Esophagus muscularis mucosa (tissue), 4 donors: ENCODE results near the gene CNTN3. TPM values are rescaled to one million over a fixed set of nuclear protein-coding genes. Genes with fewer than 3 reads are reported as not detected.

Source experiments
- DNase-seq: peaks from one replicate; pipeline ENCODE4 v3.0.0-alpha.2; 2017; ENCODE audit errors: extremely low spot score
- H3K27ac ChIP-seq, 4 donors: fragments of 200-600 bp; sonication (generic); replicated peaks in 1 of 4; 1 replicate in 3 of 4; 2 replicates in 1 of 4; pipeline ENCODE4 v1.5.1; 2016 to 2019; ENCODE audit warnings: mild to moderate bottlenecking in 1 of 4
- H3K27me3 ChIP-seq, 4 donors: fragments of 200-600 bp; sonication (generic); one replicate each; pipeline versions ENCODE4 v1.5.1 to v1.6.0; 2016 to 2019
- H3K36me3 ChIP-seq, 4 donors: fragments of 200-600 bp; sonication (generic); one replicate each; pipeline ENCODE4 v1.5.1; 2016 to 2019
- H3K4me1 ChIP-seq, 4 donors: fragments of 200-600 bp; sonication (generic); one replicate each; pipeline ENCODE4 v1.5.1; 2016 to 2019
- H3K4me3 ChIP-seq, 4 donors: fragments of 200-600 bp; sonication (generic); 1 replicate in 2 of 4; 2 replicates in 2 of 4; pipeline ENCODE4 v1.5.1; 2016 to 2019; ENCODE audit warnings: mild to moderate bottlenecking in 4 of 4, moderate library complexity in 1 of 4
- H3K9me3 ChIP-seq, 4 donors: fragments of 200-600 bp; sonication (generic); 1 replicate in 3 of 4; 2 replicates in 1 of 4; pipeline ENCODE4 v1.5.1; 2016 to 2019
- CTCF ChIP-seq, 3 experiments: fragments of 200-600 bp in 2 of 3; fragments of 450-650 bp in 1 of 3; sonication (generic) in 2 of 3; IDR thresholded peaks; one replicate each; pipeline ENCODE4 v1.5.1; 2017 to 2019; ENCODE audit warnings: antibody characterized with exemption in 3 of 3, mild to moderate bottlenecking in 2 of 3, moderate library complexity in 1 of 3
- EP300 ChIP-seq: sonication (generic); formaldehyde crosslinking; IDR thresholded peaks from one replicate; pipeline ENCODE4 v1.6.1; 2017; ENCODE audit warnings: antibody characterized with exemption
- POLR2A ChIP-seq: fragments of 450-650 bp; IDR thresholded peaks from one replicate; pipeline ENCODE4 v1.6.1; 2017; ENCODE audit warnings: antibody characterized with exemption, moderate library complexity, mild to moderate bottlenecking, low read depth
- POLR2AphosphoS5 ChIP-seq, 2 donors: sonication (generic); formaldehyde crosslinking; IDR thresholded peaks; one replicate each; pipeline ENCODE4 v1.6.1; 2017; ENCODE audit warnings: antibody characterized with exemption in 2 of 2
- WGBS: methylation state at CpG from one replicate; pipeline ENCODE4 v1.1.5; 2018; 5-methylcytosine and 5-hydroxymethylcytosine counted together
- intact Hi-C: fragments of 100-400 bp; cut with DNase I; formaldehyde crosslinking; loops from one replicate; pipeline ENCODE4 v1.15.1; 2023
- total RNA-seq, 4 donors: library from RNA; depleted of rRNA; stranded (reverse); fragments of >200 nt; gene quantifications; one replicate each; pipeline versions ENCODE4 v1.1.0 to v1.2.1, GENCODE V29; 2016

Gene CNTN3
- total RNA-seq, 4 donors from 2014 or later = 0.91 to 1.4 (median 1.2) TPM

- TF ChIP-seq POLR2A = no peak
- no peak for TF ChIP-seq EP300
- no peak for TF ChIP-seq POLR2AphosphoS5 (IDR thresholded peaks at IDR 0.05)
- no peak for TF ChIP-seq CTCF (IDR thresholded peaks at IDR 0.05)
- WGBS = 94% methylated on average over 7 of the region's 7 CpGs
Measured at GRCh38 chr3:74606996-74607395, 7.5 kb downstream of the CNTN3 start.

GRCh38 chr3:74605437-74605836 lies 9.0 kb downstream of the CNTN3 start:
- Histone ChIP-seq H3K9me3 (no peaks in the 10 kb centered on the region), H3K4me3 (no peak overlapping the region), H3K27me3 (no peaks in the 10 kb centered on the region), H3K36me3 (no peaks in the 10 kb centered on the region), H3K4me1 (no peaks in the 10 kb centered on the region), H3K27ac (no peak overlapping the region)
- WGBS = 75% methylated on average over 3 of the region's 3 CpGs
- TF ChIP-seq EP300 (no peak), CTCF (IDR thresholded peaks at IDR 0.05) (no peak), POLR2AphosphoS5 (IDR thresholded peaks at IDR 0.05) (no peak), POLR2A (no peak)
- intact Hi-C loops = no loop called here
- no peak for DNase-seq

More at GRCh38 chr3:74606996-74607395, 7.5 kb downstream of the CNTN3 start:
- Histone ChIP-seq H3K9me3 (no peaks in the 10 kb centered on the region), H3K36me3 (no peaks in the 10 kb centered on the region), H3K27ac (no peak overlapping the region), H3K4me3 (no peak overlapping the region), H3K27me3 (peaks cover 0 to under 1% (median 0%) of the 10 kb centered on the region in 4 donors), H3K4me1 (peaks cover 0 to 13% (median 11%) of the 10 kb centered on the region in 4 donors)
- no peak for DNase-seq
- intact Hi-C loops = no loop called here

- TF ChIP-seq EP300 (no peak), POLR2AphosphoS5 (IDR thresholded peaks at IDR 0.05) (no peak), CTCF (IDR thresholded peaks at IDR 0.05) (no peak), POLR2A (no peak)
- Histone ChIP-seq H3K4me3 (no peak overlapping the region), H3K9me3 (no peaks in the 10 kb centered on the region), H3K27me3 (no peaks in the 10 kb centered on the region), H3K27ac (no peak overlapping the region), H3K4me1 (no peaks in the 10 kb centered on the region), H3K36me3 (no peaks in the 10 kb centered on the region)
- no peak for DNase-seq
- WGBS = 88% methylated on average over 2 of the region's 2 CpGs
- intact Hi-C loops = no loop called here
Measured at GRCh38 chr3:74603292-74603691, 11.2 kb downstream of the CNTN3 start.

DNA sequence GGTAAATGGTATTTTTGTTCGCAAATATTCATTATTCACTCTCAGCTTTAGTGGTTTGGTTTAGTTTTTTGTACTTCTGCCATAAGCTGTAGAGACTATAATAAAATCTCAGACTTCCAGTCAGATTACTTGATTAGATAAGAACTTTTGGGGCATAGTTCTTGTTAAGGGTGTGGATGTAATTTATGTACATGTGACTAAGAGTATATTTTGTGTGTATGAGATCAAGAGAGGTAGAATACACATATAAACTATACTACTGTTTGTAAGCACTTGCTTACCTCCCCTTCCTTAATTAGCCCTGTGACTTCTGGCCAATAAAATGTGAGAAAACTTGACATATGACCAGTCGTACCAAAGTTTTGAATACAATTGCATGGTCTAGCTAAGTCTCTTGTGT lies 12.0 kb downstream of the CNTN3 start:
- Histone ChIP-seq H3K4me1 (no peaks in the 10 kb centered on the region), H3K36me3 (no peaks in the 10 kb centered on the region), H3K27me3 (no peaks in the 10 kb centered on the region), H3K4me3 (no peak overlapping the region), H3K9me3 (no peaks in the 10 kb centered on the region), H3K27ac (no peak overlapping the region)
- intact Hi-C loops = no loop called here
- no peak for TF ChIP-seq POLR2A
- TF ChIP-seq POLR2AphosphoS5 (IDR thresholded peaks at IDR 0.05) = no peak
- no peak for TF ChIP-seq CTCF (IDR thresholded peaks at IDR 0.05)
- no peak for TF ChIP-seq EP300
- WGBS = 94% methylated on average over 2 of the region's 2 CpGs
- no peak for DNase-seq

DNA sequence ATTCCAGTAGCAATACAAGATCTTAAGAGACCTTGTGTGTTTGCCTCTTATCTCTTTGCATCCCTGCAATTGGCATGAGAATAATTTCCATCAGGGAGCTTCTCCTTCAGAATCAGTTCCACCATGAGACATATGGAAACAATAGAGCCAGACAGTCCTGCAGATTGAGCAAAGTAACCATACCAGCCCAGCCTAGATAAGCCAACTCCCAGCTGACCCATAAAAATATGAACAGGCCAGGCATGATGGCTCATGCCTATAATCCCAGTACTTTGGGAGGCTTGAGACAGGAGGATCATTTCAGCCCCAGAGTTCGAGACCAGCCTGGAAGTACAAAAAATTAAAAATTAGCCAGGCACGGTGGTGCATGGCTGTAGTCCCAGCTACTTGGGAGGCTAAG lies 12.7 kb downstream of the CNTN3 start:
- intact Hi-C loops = no loop called here
- TF ChIP-seq POLR2AphosphoS5 (IDR thresholded peaks at IDR 0.05) (no peak), POLR2A (no peak)
- 100% methylated on average over 2 of the region's 2 CpGs for WGBS

More for the DNA sequence above, 12.7 kb downstream of the CNTN3 start:
- H3K36me3 ChIP-seq = no peaks in the 10 kb centered on the region
- H3K27ac ChIP-seq = no peak overlapping the region
- H3K4me1 ChIP-seq = no peaks in the 10 kb centered on the region
- no peaks in the 10 kb centered on the region for H3K27me3 ChIP-seq
- H3K9me3 ChIP-seq = no peaks in the 10 kb centered on the region
- H3K4me3 ChIP-seq = no peak overlapping the region
- no peak for DNase-seq
